Adrenal gland (tissue), 12 donors: ENCODE data around the gene SH3BP1. TPM values are rescaled to one million over a fixed set of nuclear protein-coding genes. Genes with fewer than 3 reads are reported as not detected.

Experiments
- DNase-seq, 7 donors: peaks; one replicate each; pipeline ENCODE4 v3.0.0-alpha.2; 2019 to 2020
- H3K27ac ChIP-seq, 5 donors: fragments of 200-600 bp; sonication (generic) in 4 of 5; 1 replicate in 3 of 5; 2 replicates in 2 of 5; pipeline versions ENCODE4 v1.5.1 to v1.8.0; 2016 to 2020; ENCODE audit warnings: mild to moderate bottlenecking in 1 of 5
- H3K27me3 ChIP-seq: fragments of 200-600 bp; 2 replicates; pipeline ENCODE4 v1.8.0; 2021
- H3K36me3 ChIP-seq, 2 donors: fragments of 200-600 bp; replicated peaks in 1 of 2; 1 replicate in 1 of 2; 2 replicates in 1 of 2; pipeline versions ENCODE4 v1.5.1 to v1.8.0; 2018 to 2022
- H3K4me1 ChIP-seq, 2 donors: fragments of 200-600 bp; replicated peaks in 1 of 2; 1 replicate in 1 of 2; 2 replicates in 1 of 2; pipeline versions ENCODE4 v1.5.1 to v1.8.0; 2018 to 2021
- H3K4me3 ChIP-seq, 4 donors: fragments of 200-600 bp; sonication (generic) in 3 of 4; one replicate each; pipeline ENCODE4 v1.5.1; 2016 to 2018
- H3K9me3 ChIP-seq, 3 donors: fragments of 200-600 bp; sonication (generic) in 1 of 3; replicated peaks in 1 of 3; 1 replicate in 2 of 3; 2 replicates in 1 of 3; pipeline versions ENCODE4 v1.5.1 to v1.8.0; 2016 to 2021
- POLR2A ChIP-seq, 2 donors: fragments of 450-650 bp; IDR thresholded peaks; one replicate each; pipeline ENCODE4 v1.6.1; 2017; ENCODE audit warnings: antibody characterized with exemption in 2 of 2, mild to moderate bottlenecking in 2 of 2, moderate library complexity in 1 of 2
- WGBS, 4 donors: extraction: QIAGEN DNeasy Blood & Tissue Kit in 2 of 4; methylation state at CpG; one replicate each; pipeline versions ENCODE4 v1.1.5 to v1.1.7; 2013 to 2017; 5-methylcytosine and 5-hydroxymethylcytosine counted together
- intact Hi-C, 2 donors: fragments of 100-400 bp; cut with DNase I; formaldehyde crosslinking; loops; one replicate each; pipeline versions ENCODE4 v1.14.1 to v1.15.0; 2022 to 2023
- polyA plus RNA-seq, 3 donors: library from polyadenylated mRNA; stranded (reverse); fragments of 200-250 nt in 2 of 3; fragments of 350-450 nt in 1 of 3; fragmentation: Illumina TruSeq in 1 of 3; extraction: RNeasy Lipid Tissue Mini Kit (QIAGEN cat#74804) in 1 of 3; gene quantifications; one replicate each; pipeline ENCODE4 v1.2.3, GENCODE V29; 2013 to 2014
- total RNA-seq, 9 donors: library from RNA; depleted of rRNA in 4 of 9; stranded (reverse); fragments of >200 nt in 4 of 9; fragments of 120-200 nt in 1 of 9; fragmentation: NEBNext Ultra II Directional in 1 of 9; extraction: Animal tissue kit (Norgen Biotek cat#: 25700) in 1 of 9; gene quantifications; one replicate each; pipeline versions ENCODE4 v1.1.0 to v1.2.4, GENCODE V29; 2013 to 2023
- TF ChIP-seq, protein P1 (sequence below), 6 experiments: fragments of 450-650 bp in 4 of 6; fragments of 200-600 bp in 2 of 6; sonication (generic) in 1 of 6; IDR thresholded peaks; 1 replicate in 5 of 6; 2 replicates in 1 of 6; pipeline versions ENCODE4 v1.5.1 to v1.8.0; 2016 to 2021; ENCODE audit warnings: antibody characterized with exemption in 6 of 6, mild to moderate bottlenecking in 2 of 6, moderate library complexity in 1 of 6
- donor health status: healthy with polysubstance abuse.
- donor health status: Bipolar disorder and iron deficiency.
- donor health status: DM: yes; HTN: yes; CAD: no.
- donor health status: DM: no; HTN: no; CAD: no.
- donor health status: DM: no; HTN: no; CAD: no.
- donor health status: DM: yes; HTN: yes; CAD: no.

SH3BP1 gene
- total and polyA plus RNA-seq, 12 donors = 2.4 to 27.3 (median 10.1) TPM

GRCh38 chr22:37624017-37624365 lies 15.5 kb upstream of the SH3BP1 start:
- H3K4me3 ChIP-seq = no peak overlapping the region
- peak overlapping the region in 1 of 5 donors; percentile 21 for H3K27ac ChIP-seq
- no peaks in the 10 kb centered on the region for H3K27me3 ChIP-seq
- 75 to 79% (median 79%) methylated on average over 2 to 6 of the region's 6 CpGs; no CpG with 5 or more reads in 1 of the 4 donors for WGBS, 4 donors
- intact Hi-C loops = loop anchor here (5.0 kb wide), 2 partner anchors 58 to 168 kb away; no protein-coding TSS in a partner anchor
- H3K9me3 ChIP-seq = no peaks in the 10 kb centered on the region
- peaks cover 0 to 38% of the 10 kb centered on the region in 2 donors for H3K36me3 ChIP-seq
- no peak for DNase-seq
- TF ChIP-seq, protein P1, sequence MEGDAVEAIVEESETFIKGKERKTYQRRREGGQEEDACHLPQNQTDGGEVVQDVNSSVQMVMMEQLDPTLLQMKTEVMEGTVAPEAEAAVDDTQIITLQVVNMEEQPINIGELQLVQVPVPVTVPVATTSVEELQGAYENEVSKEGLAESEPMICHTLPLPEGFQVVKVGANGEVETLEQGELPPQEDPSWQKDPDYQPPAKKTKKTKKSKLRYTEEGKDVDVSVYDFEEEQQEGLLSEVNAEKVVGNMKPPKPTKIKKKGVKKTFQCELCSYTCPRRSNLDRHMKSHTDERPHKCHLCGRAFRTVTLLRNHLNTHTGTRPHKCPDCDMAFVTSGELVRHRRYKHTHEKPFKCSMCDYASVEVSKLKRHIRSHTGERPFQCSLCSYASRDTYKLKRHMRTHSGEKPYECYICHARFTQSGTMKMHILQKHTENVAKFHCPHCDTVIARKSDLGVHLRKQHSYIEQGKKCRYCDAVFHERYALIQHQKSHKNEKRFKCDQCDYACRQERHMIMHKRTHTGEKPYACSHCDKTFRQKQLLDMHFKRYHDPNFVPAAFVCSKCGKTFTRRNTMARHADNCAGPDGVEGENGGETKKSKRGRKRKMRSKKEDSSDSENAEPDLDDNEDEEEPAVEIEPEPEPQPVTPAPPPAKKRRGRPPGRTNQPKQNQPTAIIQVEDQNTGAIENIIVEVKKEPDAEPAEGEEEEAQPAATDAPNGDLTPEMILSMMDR (IDR thresholded peaks at IDR 0.05) = no peak
- no peak for TF ChIP-seq POLR2A (IDR thresholded peaks at IDR 0.05)
- peaks cover 0 to 19% of the 10 kb centered on the region in 2 donors for H3K4me1 ChIP-seq

- Histone ChIP-seq H3K36me3 (peaks cover 0 to 40% of the 10 kb centered on the region in 2 donors), H3K4me1 (peaks cover 0 to 19% of the 10 kb centered on the region in 2 donors), H3K27ac (peak overlapping the region in 1 of 5 donors; percentile 40), H3K9me3 (no peaks in the 10 kb centered on the region), H3K27me3 (no peaks in the 10 kb centered on the region), H3K4me3 (no peak overlapping the region)
- TF ChIP-seq, protein P1 (IDR thresholded peaks at IDR 0.05) = no peak
- TF ChIP-seq POLR2A (IDR thresholded peaks at IDR 0.05) = no peak
- intact Hi-C loops = loop anchor here (5.0 kb wide), 2 partner anchors 57 to 167 kb away; no protein-coding TSS in a partner anchor
- DNase-seq = no peak
- 87 to 95% (median 92%) methylated on average over 5 to 7 of the region's 7 CpGs for WGBS, 4 donors
Measured at GRCh38 chr22:37624876-37625275, 14.6 kb upstream of the SH3BP1 start.

DNA sequence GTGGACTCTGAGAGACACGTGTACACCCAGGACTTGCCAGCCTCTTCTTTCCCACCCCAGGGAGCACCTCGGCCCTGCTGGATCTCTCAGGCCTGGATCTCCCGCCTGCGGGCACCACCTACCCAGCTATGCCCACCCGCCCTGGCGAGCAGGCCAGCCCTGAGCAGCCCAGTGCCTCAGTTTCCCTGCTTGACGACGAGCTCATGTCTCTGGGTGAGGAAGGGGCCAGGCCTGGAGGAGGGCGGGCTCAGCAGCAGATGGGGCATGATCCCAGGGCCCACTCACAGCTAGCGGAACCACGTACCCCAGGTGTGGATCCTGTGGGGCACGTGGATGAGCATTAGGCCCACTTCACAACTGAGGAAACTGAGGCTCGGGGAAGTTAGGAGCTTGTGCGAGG lies 13.7 kb upstream of the SH3BP1 start:
- 88 to 93% (median 89%) methylated on average over 9 to 14 of the region's 14 CpGs for WGBS, 4 donors
- peaks cover 0 to 19% of the 10 kb centered on the region in 2 donors for H3K4me1 ChIP-seq
- TF ChIP-seq, protein P1 (IDR thresholded peaks at IDR 0.05) = no peak
- no peak for TF ChIP-seq POLR2A (IDR thresholded peaks at IDR 0.05)
- DNase-seq = no peak
- H3K36me3 ChIP-seq = peaks cover 0 to 31% of the 10 kb centered on the region in 2 donors
- H3K27ac ChIP-seq = peak overlapping the region in 1 of 5 donors; percentile 69
- no peaks in the 10 kb centered on the region for H3K9me3 ChIP-seq
- H3K27me3 ChIP-seq = no peaks in the 10 kb centered on the region
- intact Hi-C loops = no loop called here
- no peak overlapping the region for H3K4me3 ChIP-seq

DNA sequence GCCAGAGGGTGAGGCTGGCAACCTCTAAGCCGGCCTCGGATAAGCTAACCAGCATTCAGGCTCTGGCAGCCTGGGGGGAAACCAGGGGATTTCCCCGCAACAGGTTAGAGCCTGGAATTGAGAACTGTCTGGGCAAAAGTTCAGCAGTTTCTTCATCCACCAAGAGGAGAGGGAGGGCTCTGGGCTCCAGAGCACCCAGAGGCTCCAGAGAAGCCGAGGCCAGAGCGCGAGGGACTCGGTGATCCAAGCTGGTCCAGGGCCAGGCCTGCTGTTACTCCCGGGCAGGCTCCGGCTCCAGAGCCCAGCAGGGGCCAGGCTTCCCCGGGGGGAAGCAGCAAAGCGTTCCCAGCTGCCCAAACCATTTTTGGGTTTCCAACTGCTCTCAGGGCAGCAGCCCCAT lies 13.3 kb upstream of the SH3BP1 start:
- H3K4me3 ChIP-seq = no peak overlapping the region
- TF ChIP-seq, protein P1 (IDR thresholded peaks at IDR 0.05) = no peak
- TF ChIP-seq POLR2A (IDR thresholded peaks at IDR 0.05) = no peak
- intact Hi-C loops = no loop called here
- WGBS, 4 donors = 60 to 80% (median 74%) methylated on average over 3 to 11 of the region's 11 CpGs
- peaks cover 0 to 19% of the 10 kb centered on the region in 2 donors for H3K4me1 ChIP-seq
- no peaks in the 10 kb centered on the region for H3K27me3 ChIP-seq
- no peak for DNase-seq
- H3K9me3 ChIP-seq = no peaks in the 10 kb centered on the region
- H3K27ac ChIP-seq = peak overlapping the region in 2 of 5 donors; percentile 34 to 69
- H3K36me3 ChIP-seq = peaks cover 0 to 30% of the 10 kb centered on the region in 2 donors
